WERI-Rb-1 (cell line): ENCODE data around the gene CNIH2.

Experiments
- DNase-seq: peaks from one replicate; pipeline ENCODE4 v3.0.0-alpha.2; 2020
- H3K27ac ChIP-seq: fragments of 250-450 bp; sonication (Bioruptor Pico); 2 replicates; pipeline ENCODE4 v1.5.1; 2020; ENCODE audit warnings: mild to moderate bottlenecking, moderate library complexity
- H3K27me3 ChIP-seq: fragments of 250-450 bp; sonication (Bioruptor Pico); 2 replicates; pipeline ENCODE4 v1.5.1; 2021; ENCODE audit warnings: mild to moderate bottlenecking, low read depth, moderate library complexity; ENCODE audit not compliant: insufficient read depth, severe bottlenecking
- H3K36me3 ChIP-seq: fragments of 250-450 bp; sonication (Bioruptor Pico); 2 replicates; pipeline ENCODE4 v1.5.1; 2020; ENCODE audit warnings: mild to moderate bottlenecking, moderate library complexity
- H3K4me3 ChIP-seq: 2 replicates; pipeline ENCODE4 v1.5.1; 2011; ENCODE audit warnings: low read depth, mild to moderate bottlenecking, control low read depth, low read length
- H3K9me3 ChIP-seq: fragments of 250-450 bp; sonication (Bioruptor Pico); 2 replicates; pipeline ENCODE4 v1.5.1; 2021; ENCODE audit warnings: mild to moderate bottlenecking, moderate library complexity; ENCODE audit not compliant: severe bottlenecking
- CTCF ChIP-seq: IDR thresholded peaks from 2 replicates; pipeline ENCODE4 v1.5.1; 2011; ENCODE audit warnings: low read depth, mild to moderate bottlenecking, control low read depth, inconsistent platforms, low read length

CNIH2 gene

GRCh38 chr11:66239998-66240780 lies 37.8 kb upstream of the CNIH2 start:
- Histone ChIP-seq H3K36me3 (peaks cover 16% of the 10 kb centered on the region), H3K4me3 (no peak overlapping the region), H3K27ac (no peak overlapping the region), H3K9me3 (no peaks in the 10 kb centered on the region), H3K27me3 (no peaks in the 10 kb centered on the region)
- DNase-seq: no peak
- no peak for TF ChIP-seq CTCF

GRCh38 chr11:66240781-66241136 lies 37.2 kb upstream of the CNIH2 start:
- TF ChIP-seq CTCF: no peak
- Histone ChIP-seq H3K27me3 (no peaks in the 10 kb centered on the region), H3K9me3 (no peaks in the 10 kb centered on the region), H3K27ac (no peak overlapping the region), H3K36me3 (peaks cover 16% of the 10 kb centered on the region), H3K4me3 (no peak overlapping the region)
- no peak for DNase-seq

- Histone ChIP-seq H3K27ac (no peak overlapping the region), H3K36me3 (peaks cover 13% of the 10 kb centered on the region), H3K27me3 (no peaks in the 10 kb centered on the region), H3K9me3 (no peaks in the 10 kb centered on the region), H3K4me3 (no peak overlapping the region)
- TF ChIP-seq CTCF: no peak
- no peak for DNase-seq
These were observed 35.7 kb upstream of the CNIH2 start for GRCh38 chr11:66242095-66242765.

GRCh38 chr11:66243782-66244535 lies 34.0 kb upstream of the CNIH2 start:
- TF ChIP-seq CTCF: no peak
- Histone ChIP-seq H3K9me3 (no peaks in the 10 kb centered on the region), H3K27me3 (no peaks in the 10 kb centered on the region), H3K36me3 (peaks cover 13% of the 10 kb centered on the region), H3K27ac (no peak overlapping the region), H3K4me3 (no peak overlapping the region)
- no peak for DNase-seq

- H3K4me3 ChIP-seq: no peak overlapping the region
- DNase-seq: no peak
- H3K36me3 ChIP-seq: peaks cover 5% of the 10 kb centered on the region
- H3K27ac ChIP-seq: peak overlapping the region; percentile 43; the same call in 1 of the 2 replicates
- H3K27me3 ChIP-seq: no peaks in the 10 kb centered on the region
- no peak for TF ChIP-seq CTCF
- H3K9me3 ChIP-seq: no peaks in the 10 kb centered on the region
These were observed 30.7 kb upstream of the CNIH2 start for GRCh38 chr11:66247295-66247694.
